Right lung (tissue), 5 donors: ENCODE measurements around the gene KCP. TPM values are rescaled to one million over a fixed set of nuclear protein-coding genes. Genes with fewer than 3 reads are reported as not detected.

ENCODE experiments used
- DNase-seq, 2 donors: peaks; one replicate each; pipeline ENCODE4 v3.0.0-alpha.2; 2013
- polyA plus RNA-seq, 5 donors: library from polyadenylated mRNA; unstranded; fragments of 120-200 nt; gene quantifications; one replicate each; pipeline versions ENCODE4 v1.2.1 to v1.2.3, GENCODE V29; 2013; ENCODE audit warnings: inconsistent platforms in 1 of 5, low replicate concordance in 1 of 5; ENCODE audit not compliant: insufficient read length in 5 of 5, insufficient read depth in 1 of 5

KCP gene
- polyA plus RNA-seq, 5 donors = 4.9 to 9.6 (median 6.1) TPM

- DNase-seq = no peak
Observed at GRCh38 chr7:128874140-128875031, 36.1 kb downstream of the KCP start.

DNA sequence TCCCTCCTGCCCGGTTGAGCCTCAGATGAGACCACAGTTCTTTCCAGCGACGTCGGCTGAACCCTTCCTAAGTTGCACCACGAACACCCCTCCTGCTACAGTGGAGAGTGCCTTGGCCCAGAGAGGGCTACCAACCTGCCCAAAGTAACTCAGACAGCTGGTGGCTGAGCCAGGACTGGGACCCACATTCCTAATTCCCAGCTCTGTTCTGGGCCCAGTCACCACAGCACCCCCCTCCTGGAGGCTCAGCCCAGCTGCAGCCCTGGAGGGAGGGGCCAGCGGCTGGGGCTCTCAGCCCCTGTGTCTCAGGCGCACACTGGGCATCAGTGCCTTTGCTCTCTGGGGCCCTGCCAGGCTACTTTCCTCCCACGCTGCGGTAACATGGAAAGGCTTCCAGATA, 37.3 kb downstream of the KCP start:
- no peak for DNase-seq

DNA sequence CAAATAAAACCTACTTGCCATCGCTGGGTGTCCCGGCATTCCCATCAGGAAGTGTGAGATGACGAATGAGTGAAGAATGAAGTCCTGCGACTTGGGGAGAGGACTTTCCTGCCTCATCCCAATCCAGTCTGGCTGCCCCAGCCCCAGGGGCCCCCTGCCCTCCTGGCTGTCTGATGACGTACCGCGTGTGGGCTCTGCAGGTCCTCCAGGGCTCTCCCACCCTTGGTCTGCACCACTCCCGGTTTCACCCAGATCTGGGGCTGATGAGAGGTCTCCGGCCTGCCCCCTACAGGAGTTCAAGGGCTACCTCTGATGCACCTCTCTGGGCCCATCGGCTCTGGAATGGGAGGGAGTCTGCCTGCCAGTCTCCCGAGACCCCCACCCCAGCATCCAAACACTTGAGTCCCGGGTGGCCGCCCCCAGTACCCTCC, 38.1 kb downstream of the KCP start:
- DNase-seq = no peak

DNA sequence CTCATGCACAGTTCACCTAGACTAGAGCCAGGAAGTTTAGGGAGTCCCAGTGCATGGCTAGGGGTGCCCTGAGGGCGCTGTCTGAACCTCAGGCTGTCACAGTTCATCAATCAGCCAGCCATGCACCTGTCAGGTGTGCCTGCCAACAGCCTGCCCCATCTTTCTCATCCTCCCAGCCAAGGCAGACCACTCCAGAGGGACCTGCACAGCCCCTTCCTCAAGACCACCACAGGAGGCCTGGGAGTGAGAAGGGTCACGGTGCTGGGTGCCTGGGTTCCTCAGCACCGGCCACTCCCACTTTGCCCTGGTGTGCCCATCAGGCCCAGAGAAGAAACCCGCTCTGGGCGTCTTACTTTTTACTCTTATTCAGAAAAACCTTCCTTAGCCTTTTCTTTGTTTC, 39.5 kb downstream of the KCP start:
- no peak for DNase-seq

DNA sequence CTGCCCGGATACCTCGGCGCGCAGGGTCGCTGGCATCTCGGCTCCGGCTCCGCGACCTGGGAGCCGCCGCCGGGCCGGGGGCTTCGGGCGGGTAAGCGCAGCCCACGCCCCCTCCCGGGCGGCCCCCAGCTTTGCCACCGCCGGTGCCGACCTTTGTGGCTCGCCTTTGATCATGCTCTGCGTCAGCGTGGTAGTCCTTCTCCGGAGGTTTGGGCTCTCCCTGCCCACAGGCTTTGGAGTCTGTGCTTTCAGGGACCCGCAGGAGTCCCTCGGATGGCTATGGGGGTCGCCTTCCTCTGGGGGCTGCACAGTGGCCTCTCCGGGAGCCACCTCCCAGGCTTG, 40.6 kb downstream of the KCP start:
- DNase-seq = no peak

GRCh38 chr7:128869138-128869943, 41.2 kb downstream of the KCP start:
- peak; percentile 25 to 35 for DNase-seq

DNA sequence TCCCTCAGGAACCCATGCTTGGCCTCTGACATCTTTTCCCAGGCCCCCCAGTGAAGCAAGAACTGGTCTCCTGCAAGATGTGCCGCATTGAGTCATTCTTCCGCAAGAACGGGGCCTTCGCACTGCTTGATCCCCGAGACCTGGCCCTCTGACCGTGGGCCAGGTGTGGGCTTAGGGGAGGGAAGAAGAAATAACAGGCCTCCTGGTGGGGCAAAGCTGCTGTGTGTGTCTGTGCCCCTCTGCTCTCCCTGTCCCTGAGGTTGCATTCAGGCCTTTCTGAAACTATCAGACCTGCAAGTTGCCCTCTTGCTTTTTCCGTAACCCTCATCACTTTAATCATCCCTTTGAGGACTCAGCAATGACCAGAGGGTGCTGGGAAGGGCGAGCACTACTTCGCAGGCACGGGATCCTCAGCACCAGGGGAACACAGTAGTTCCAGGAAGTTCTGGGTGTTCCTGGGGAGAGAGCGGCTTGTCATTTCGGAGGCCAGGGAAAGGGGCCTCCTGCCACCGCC, 41.8 kb downstream of the KCP start:
- DNase-seq = no peak

DNA sequence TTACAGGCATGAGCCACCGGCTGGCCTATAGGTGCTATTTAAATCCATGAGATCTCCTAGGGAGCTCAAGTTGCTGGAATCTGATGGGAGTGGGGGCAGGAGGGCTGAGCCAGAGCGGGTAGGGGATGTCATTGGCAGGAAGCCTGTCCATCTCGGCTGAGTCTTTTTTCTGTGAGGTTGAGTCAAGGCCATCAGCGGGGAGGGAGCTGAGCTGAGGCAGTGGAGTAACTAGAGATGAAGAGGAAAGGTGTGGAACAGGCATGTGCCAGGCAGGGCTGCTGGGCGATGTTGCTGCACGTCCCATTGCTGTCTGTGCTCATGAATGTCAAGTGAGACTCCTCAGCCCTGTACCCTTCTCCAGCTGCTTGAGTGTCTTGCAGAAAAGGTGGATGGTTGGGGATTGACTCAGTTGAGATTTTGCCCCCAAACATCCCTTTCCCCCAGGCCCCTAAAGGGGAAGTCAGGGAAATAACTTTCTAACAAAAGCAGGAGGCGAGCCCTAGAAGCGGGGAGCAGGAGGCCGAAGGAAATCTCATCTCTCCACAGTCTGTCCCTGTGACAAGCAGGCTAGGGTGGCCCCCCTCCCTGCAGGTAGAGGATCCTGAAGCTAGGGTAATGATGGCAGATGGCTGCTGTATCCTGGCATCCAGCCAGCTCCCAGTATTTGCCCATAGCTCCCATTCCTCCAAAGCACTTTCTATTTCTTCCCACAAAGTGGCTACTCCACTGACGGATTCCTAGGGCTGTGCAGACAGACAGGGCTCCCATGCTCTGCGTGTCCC, 42.5 kb downstream of the KCP start:
- DNase-seq = no peak

- no peak for DNase-seq
Observed at GRCh38 chr7:128867241-128867640, 43.3 kb downstream of the KCP start.

DNA sequence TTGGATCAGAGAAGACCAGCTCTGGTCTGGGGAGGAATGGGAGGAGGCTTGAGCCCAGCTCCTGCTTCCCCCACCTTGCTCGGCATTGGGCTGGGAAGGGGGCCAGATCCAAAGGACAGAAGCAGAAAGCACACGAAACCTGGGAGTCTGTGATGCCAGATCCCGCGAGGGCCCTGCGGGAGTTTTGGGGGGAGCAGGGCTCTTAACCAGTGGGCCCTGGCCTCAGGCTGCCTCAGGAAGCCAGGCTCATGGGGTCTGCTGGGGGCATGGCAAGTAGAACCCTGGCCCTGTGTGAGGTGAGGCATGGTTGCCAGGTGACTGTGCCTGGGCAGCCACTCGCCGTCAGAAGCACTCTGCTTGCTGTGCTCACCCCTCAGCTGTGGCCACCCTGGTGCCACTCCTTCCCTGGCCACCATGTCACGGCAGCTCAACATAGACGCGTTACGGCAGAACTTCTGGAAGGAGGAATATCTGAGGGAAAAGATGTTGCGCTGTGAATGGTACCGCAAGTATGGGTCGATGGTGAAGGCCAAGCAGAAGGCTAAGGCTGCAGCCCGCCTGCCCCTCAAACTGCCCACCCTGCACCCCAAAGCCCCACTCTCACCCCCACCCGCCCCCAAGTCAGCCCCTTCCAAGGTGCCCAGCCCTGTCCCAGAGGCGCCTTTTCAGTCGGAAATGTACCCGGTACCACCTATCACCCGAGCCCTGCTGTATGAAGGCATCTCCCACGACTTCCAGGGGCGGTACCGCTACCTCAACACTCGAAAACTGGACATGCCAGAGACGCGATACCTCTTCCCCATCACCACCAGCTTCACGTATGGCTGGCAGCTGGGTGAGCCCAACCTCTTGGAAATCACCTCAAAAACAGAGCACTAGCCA, 44.3 kb downstream of the KCP start:
- no peak for DNase-seq

DNA sequence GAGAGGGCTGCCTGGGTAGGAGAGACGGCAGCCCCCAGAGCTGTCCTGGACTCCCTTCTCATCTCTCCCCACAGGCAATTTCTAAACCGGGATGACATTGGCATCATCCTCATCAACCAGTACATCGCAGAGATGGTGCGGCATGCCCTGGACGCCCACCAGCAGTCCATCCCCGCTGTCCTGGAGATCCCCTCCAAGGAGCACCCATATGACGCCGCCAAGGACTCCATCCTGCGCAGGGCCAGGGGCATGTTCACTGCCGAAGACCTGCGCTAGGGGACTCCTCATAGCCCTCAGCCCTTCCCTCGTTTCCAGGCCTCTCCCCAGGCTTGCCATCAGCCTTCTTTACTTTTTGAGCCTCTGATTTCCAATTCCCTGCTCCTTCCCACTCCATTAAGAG, 45.2 kb downstream of the KCP start:
- DNase-seq = no peak

DNA sequence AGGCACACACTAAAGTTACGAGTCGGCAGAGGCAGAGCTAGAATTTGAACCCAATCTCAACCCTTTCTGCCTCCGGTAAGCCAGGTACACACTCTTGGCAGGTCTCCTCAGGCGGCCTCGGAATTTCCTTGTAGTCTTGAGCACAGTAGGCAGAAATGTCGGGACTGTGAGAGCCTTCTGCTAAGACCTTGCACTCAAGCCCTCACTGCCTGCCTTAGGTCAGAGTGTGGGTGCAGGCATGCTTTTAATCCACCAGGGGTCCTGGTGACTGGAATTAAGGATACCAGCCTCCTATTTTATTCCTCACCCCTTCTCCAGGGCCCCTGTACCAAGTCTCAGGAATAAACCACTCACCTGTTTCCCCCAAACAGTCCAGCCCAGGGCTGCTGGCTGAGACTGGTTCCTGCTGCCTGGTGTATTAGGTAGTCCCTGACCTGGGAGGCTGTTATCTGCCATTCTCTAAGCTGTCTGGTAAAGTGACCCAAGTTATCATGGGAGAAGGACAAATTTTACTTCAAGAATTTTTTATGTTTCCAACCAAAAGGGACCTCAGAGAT, 47.0 kb downstream of the KCP start:
- DNase-seq = peak in 1 of 2 donors; percentile 29

GRCh38 chr7:128862571-128863432, 47.7 kb downstream of the KCP start, which contains the start of gene ATP6V1F:
TSS of gene ATP6V1F (plus strand) at chr7:128862856. CDS start at chr7:128862905, 49 bp downstream.
- DNase-seq = peak; percentile 97 to 99

- DNase-seq = no peak
Observed at GRCh38 chr7:128861957-128862570, 48.4 kb downstream of the KCP start.

DNA sequence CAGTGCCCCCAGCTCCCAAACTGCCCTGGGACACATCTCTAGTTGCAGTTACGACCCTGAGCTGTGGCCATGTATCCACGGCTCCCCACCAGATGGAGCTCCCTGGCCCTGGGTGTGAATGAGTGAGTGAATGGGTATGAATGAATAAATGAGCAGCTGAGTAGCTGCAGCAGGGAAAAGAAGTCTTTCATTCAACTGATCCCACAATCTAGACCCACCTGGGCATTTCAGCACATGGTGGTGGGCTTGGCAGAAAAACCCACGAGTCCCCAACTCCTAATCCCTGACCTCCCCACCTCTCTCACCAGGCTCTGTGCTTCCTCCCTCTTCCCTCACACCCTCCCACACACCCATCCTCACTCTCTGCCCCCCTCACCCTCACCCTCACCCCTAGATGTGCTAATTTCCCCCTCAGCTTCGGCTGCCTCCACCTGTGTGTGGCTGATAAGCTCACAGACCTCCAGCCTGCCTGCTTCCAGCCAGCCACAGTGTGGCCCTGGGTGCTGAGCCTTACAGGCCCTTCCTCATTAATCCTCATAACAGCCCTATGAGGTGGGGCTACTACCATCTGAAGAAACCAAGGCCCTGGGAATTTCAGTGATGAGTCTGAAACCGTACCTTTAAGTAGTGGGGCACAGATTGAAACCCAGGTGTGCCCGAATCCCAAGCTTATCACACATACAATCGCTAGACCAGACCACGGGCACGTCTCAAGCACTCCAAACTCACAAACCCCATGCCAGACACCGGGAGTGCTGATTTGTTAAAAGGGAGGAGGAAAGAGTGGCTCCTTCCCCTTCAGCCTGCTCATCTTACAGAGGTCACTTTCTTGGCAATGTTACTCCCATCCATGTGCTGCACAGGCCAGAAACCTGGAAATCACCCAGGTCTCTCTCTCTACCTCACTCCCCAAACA, 50.1 kb downstream of the KCP start:
- no peak for DNase-seq

- DNase-seq = no peak
Observed at GRCh38 chr7:128859232-128860157, 51.0 kb downstream of the KCP start.
